LNCAP (cell line): ENCODE data around the gene UBE3B.

Source experiments
- CTCF ChIP-seq: fragments of 450-650 bp; IDR thresholded peaks from 2 replicates; pipeline ENCODE4 v1.5.1; 2017; ENCODE audit warnings: mild to moderate bottlenecking

UBE3B gene

DNA sequence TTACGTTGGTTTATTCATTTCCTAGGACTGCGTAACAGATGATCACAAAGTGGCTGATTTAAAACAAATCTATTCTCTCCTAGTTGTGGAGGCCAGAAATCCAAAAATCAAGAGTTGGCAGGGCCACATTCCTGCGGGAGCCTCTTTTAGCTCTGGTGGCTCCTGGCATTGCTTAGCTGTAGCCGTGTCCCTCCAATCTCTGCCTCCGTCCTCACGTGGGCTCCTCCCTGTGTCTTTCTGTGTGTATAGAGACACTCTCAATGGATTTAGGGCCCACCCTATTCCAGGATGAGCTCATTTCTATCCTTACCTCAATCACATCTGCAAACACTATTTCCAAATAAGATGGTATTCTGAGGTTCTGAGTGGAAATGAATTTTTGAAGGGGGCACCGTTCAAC is 42.9 kb upstream of the UBE3B start:
- TF ChIP-seq CTCF, result no peak

- no peak for TF ChIP-seq CTCF
Observed at GRCh38 chr12:109435428-109436187, 41.8 kb upstream of the UBE3B start.

- no peak for TF ChIP-seq CTCF
Observed at GRCh38 chr12:109436188-109436560, 41.3 kb upstream of the UBE3B start.

GRCh38 chr12:109439181-109439580 is 38.3 kb upstream of the UBE3B start:
- no peak for TF ChIP-seq CTCF

GRCh38 chr12:109440851-109441490 is 36.5 kb upstream of the UBE3B start:
- TF ChIP-seq CTCF, result no peak

GRCh38 chr12:109443794-109444193 is 33.6 kb upstream of the UBE3B start:
- no peak for TF ChIP-seq CTCF

DNA sequence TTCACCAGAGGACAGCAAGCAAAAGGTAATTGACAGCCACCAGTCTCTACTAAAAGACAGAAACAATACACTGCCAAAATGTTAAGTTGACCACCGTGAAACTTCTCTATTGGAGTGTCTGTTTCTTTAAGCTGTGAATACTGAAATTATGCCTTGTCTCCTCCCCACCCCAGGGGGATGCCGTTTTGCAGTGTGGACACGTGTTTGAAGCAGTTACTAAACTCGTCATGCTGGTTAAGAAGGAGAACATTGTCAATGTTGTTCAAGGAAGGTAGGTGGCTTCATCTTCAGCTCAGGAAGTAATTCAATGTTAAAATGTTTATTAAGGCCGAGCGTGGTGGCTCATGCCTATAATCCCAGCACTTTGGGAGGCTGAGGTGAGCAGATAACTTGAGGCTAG is 33.2 kb upstream of the UBE3B start:
- no peak for TF ChIP-seq CTCF
